ENCODE measurements around the gene C1orf174. TPM values are rescaled to one million over a fixed set of nuclear protein-coding genes. Genes with fewer than 3 reads are reported as not detected.

Gene C1orf174
- total and polyA plus RNA-seq, 2 of the 4 experiments (the other 2 are of a cell fraction) = 26.7 to 45.7 TPM

- Histone ChIP-seq H3K23ac (ENCODE audit: low read depth, low read length) (no peak overlapping the region), H4K91ac (ENCODE audit: insufficient read depth, low read depth, low read length) (no peak overlapping the region), H3K79me1 (ENCODE audit: low read depth in 1 of 2, low read length in 2 of 2) (no peaks in the 10 kb centered on the region; a peak in 1 of 4 replicates), H2BK120ac (ENCODE audit: low read depth, low read length) (no peak overlapping the region), H3K18ac (ENCODE audit: low read depth, low read length) (no peak overlapping the region), H3K9me3 (ENCODE audit: control insufficient read depth, insufficient read depth, low read length) (no peaks in the 10 kb centered on the region), H2AK5ac (ENCODE audit: low read depth, low read length) (no peak overlapping the region), H4K5ac (ENCODE audit: low read depth, low read length) (no peak overlapping the region), H4K20me1 (ENCODE audit: insufficient read depth, low read length) (no peaks in the 10 kb centered on the region), H2BK20ac (ENCODE audit: low read depth, low read length) (no peak overlapping the region), H2BK5ac (ENCODE audit: low read depth, low read length, poor library complexity, severe bottlenecking) (no peak overlapping the region), H3K56ac (ENCODE audit: extremely low read depth, insufficient read depth, low read length) (no peak overlapping the region), H3K9me1 (ENCODE audit: insufficient read depth, low read length) (no peaks in the 10 kb centered on the region), H3K4me1 (ENCODE audit: control insufficient read depth, insufficient read depth, low read length) (no peaks in the 10 kb centered on the region), H3K14ac (replicated peaks; ENCODE audit: low read depth, low read length) (no peak overlapping the region), H3K9ac (ENCODE audit: low read depth, low read length) (no peak overlapping the region), H2AK9ac (replicated peaks; ENCODE audit: low read depth, low read length, poor library complexity) (no peak overlapping the region), H2BK15ac (ENCODE audit: low read depth, low read length) (no peak overlapping the region), H3K27me3 (ENCODE audit: control insufficient read depth, insufficient read depth, low read length) (no peaks in the 10 kb centered on the region), H3K36me3 (ENCODE audit: control insufficient read depth, insufficient read depth, low read length) (peaks cover 46% of the 10 kb centered on the region), H3K4me3 (ENCODE audit: insufficient read depth, low read depth, low read length) (no peak overlapping the region), H3K4ac (ENCODE audit: low read depth, low read length) (no peak overlapping the region), H3K27ac (ENCODE audit: insufficient read depth, low read length) (no peak overlapping the region), H3K4me2 (ENCODE audit: low read depth, low read length) (no peak overlapping the region), H2AFZ (replicated peaks; ENCODE audit: low read length, poor library complexity) (peak overlapping the region; percentile 33), H4K8ac (ENCODE audit: low read depth in 2 of 2, low read length in 2 of 2) (no peak overlapping the region)
- ATAC-seq (ENCODE audit: low read depth) (no peak), DNase-seq (no peak)
- ChIA-PET POLR2A (ENCODE audit: unreplicated experiment) (no interaction called here), CTCF (no interaction called here)
- BruUV-seq (replicated peaks) = no TSS peak
- TF ChIP-seq MAFK (IDR thresholded peaks at IDR 0.05; ENCODE audit: low read depth, low read length) (no peak), RFX5 (IDR thresholded peaks at IDR 0.05; ENCODE audit: low read depth, low read length) (no peak), CHD1 (IDR thresholded peaks at IDR 0.05; ENCODE audit: low read depth, low read length) (no peak), CTCF (conservative IDR thresholded peaks at IDR 0.05; ENCODE audit: low read depth, low read length) (no peak)
- no CpG with 5 or more reads among the region's 9 CpGs for WGBS, 2 experiments (ENCODE audit: extremely low coverage in 2 of 2, insufficient read length in 1 of 2)
- intact Hi-C loops (cut with micrococcal nuclease) (no loop called here), in situ Hi-C loops (cut with MboI; ENCODE audit: low sequenced_read_pairs) (no loop called here), dilution Hi-C loops (cut with HindIII; ENCODE audit: low sequenced_read_pairs, unreplicated experiment) (no loop called here)
These were observed 57.2 kb downstream of the C1orf174 start for GRCh38 chr1:3842912-3843311.

All from IMR-90 (cell line).